HepG2 (cell line): ENCODE results near the gene KLB. TPM values are rescaled to one million over a fixed set of nuclear protein-coding genes. Genes with fewer than 3 reads are reported as not detected.
A peak's percentile ranks its signal among the peaks of the same experiment; 100 is the strongest.

Experiments used
- ASH2L ChIP-seq: fragments of 300-600, 200-600 bp; sonication (generic); IDR thresholded peaks from 2 replicates; pipeline ENCODE4 v1.7.0; 2017; ENCODE audit warnings: low read depth, mild to moderate bottlenecking, moderate library complexity, mixed read lengths, low read length; ENCODE audit not compliant: insufficient read length
- CBFB ChIP-seq: sonication (generic); formaldehyde crosslinking; IDR thresholded peaks from 2 replicates; pipeline ENCODE4 v1.4.0; 2020; ENCODE audit warnings: missing genetic modification reagents
- CBX2 ChIP-seq, 2 experiments: fragments of 200-600 bp in 1 of 2; sonication (generic); formaldehyde crosslinking in 1 of 2; IDR thresholded peaks; 2 replicates each; pipeline versions ENCODE4 v1.7.0 to v1.8.1; 2018 to 2022; ENCODE audit warnings: low read depth in 2 of 2, low read length in 1 of 2, mild to moderate bottlenecking in 1 of 2, missing genetic modification reagents in 1 of 2
- HMG20A ChIP-seq: IDR thresholded peaks from 2 replicates; pipeline ENCODE4 v1.6.1; 2016; ENCODE audit warnings: borderline replicate concordance
- HOMEZ ChIP-seq: IDR thresholded peaks from 2 replicates; pipeline ENCODE4 v1.6.1; 2016; ENCODE audit warnings: low read depth
- KMT2B ChIP-seq: IDR thresholded peaks from 2 replicates; pipeline ENCODE4 v1.6.1; 2016; ENCODE audit warnings: missing genetic modification reagents, missing compliant biosample characterization
- MXD4 ChIP-seq: IDR thresholded peaks from 2 replicates; pipeline ENCODE4 v1.6.1; 2016; ENCODE audit warnings: mild to moderate bottlenecking, missing biosample characterization, missing genetic modification reagents
- NCOR1 ChIP-seq: fragments of 200-600 bp; sonication (generic); IDR thresholded peaks from 2 replicates; pipeline ENCODE4 v1.7.0; 2017; ENCODE audit warnings: antibody characterized with exemption, low read length, borderline replicate concordance
- RBFOX2 ChIP-seq: fragments of 200-400 bp; formaldehyde crosslinking; IDR thresholded peaks from 2 replicates; pipeline ENCODE4 v1.6.1; 2017; ENCODE audit warnings: low read depth, mild to moderate bottlenecking, low read length
- REPIN1 ChIP-seq: sonication (generic); formaldehyde crosslinking; IDR thresholded peaks from 2 replicates; pipeline ENCODE4 v1.8.0; 2022; ENCODE audit warnings: missing genetic modification reagents, low read depth, mild to moderate bottlenecking, borderline replicate concordance
- SOX13 ChIP-seq, 3 experiments: fragments of 450-650 bp in 1 of 3; sonication (generic) in 1 of 3; formaldehyde crosslinking in 1 of 3; IDR thresholded peaks in 2 of 3; conservative IDR thresholded peaks in 1 of 3; 2 replicates each; pipeline versions ENCODE4 v1.5.0 to v1.6.1; 2016 to 2020; ENCODE audit warnings: antibody characterized with exemption in 1 of 3, mild to moderate bottlenecking in 1 of 3, missing compliant biosample characterization in 1 of 3, missing genetic modification reagents in 1 of 3, moderate library complexity in 1 of 3
- TFAP4 ChIP-seq: sonication (generic); IDR thresholded peaks from 2 replicates; pipeline ENCODE4 v1.6.1; 2016; ENCODE audit warnings: low read depth, borderline replicate concordance
- TFDP2 ChIP-seq: sonication (generic); formaldehyde crosslinking; IDR thresholded peaks from 2 replicates; pipeline ENCODE4 v1.4.0; 2020; ENCODE audit warnings: missing genetic modification reagents
- ZBTB26 ChIP-seq: IDR thresholded peaks from 2 replicates; pipeline ENCODE4 v1.6.1; 2016; ENCODE audit warnings: missing compliant biosample characterization, missing genetic modification reagents, borderline replicate concordance
- ZBTB7B ChIP-seq: sonication (generic); formaldehyde crosslinking; IDR thresholded peaks from 2 replicates; pipeline ENCODE4 v1.4.0; 2020; ENCODE audit warnings: missing genetic modification reagents
- ZFP36 ChIP-seq: fragments of 150-350 bp; IDR thresholded peaks from 2 replicates; pipeline ENCODE4 v1.6.1; 2018; ENCODE audit warnings: borderline replicate concordance, low read length, low read depth; ENCODE audit not compliant: partially characterized antibody
- ZNF280B ChIP-seq: sonication (generic); formaldehyde crosslinking; IDR thresholded peaks from 2 replicates; pipeline ENCODE4 v1.5.0; 2020; ENCODE audit warnings: missing genetic modification reagents, mild to moderate bottlenecking, borderline replicate concordance
- ZNF362 ChIP-seq: sonication (generic); formaldehyde crosslinking; IDR thresholded peaks from 2 replicates; pipeline ENCODE4 v1.4.0; 2020; ENCODE audit warnings: missing genetic modification reagents, mild to moderate bottlenecking, borderline replicate concordance
- ZNF572 ChIP-seq: sonication (generic); formaldehyde crosslinking; IDR thresholded peaks from 2 replicates; pipeline ENCODE4 v1.5.1; 2020; ENCODE audit warnings: mild to moderate bottlenecking, missing genetic modification reagents
- polyA plus RNA-seq, 8 experiments: library from polyadenylated mRNA; depleted of rRNA in 3 of 8; stranded (reverse) in 7 of 8; unstranded in 1 of 8; fragments of >200 nt; fragmentation: Illumina TruSeq in 4 of 8; extraction: Trizol in 4 of 8; gene quantifications; 2 replicates each; pipeline versions ENCODE4 v1.2.1 to v1.2.3, GENCODE V29; 2011 to 2016; ENCODE audit warnings: low read depth in 4 of 8, missing spikeins in 1 of 8, mixed read lengths in 1 of 8; ENCODE audit not compliant: insufficient read depth in 1 of 8
- total RNA-seq, 5 experiments: library from RNA; depleted of rRNA; stranded (reverse); fragments of >200 nt; fragmentation: Illumina TruSeq; extraction: Trizol; gene quantifications; 2 replicates each; pipeline ENCODE4 v1.2.3, GENCODE V29; 2016; ENCODE audit warnings: low read depth in 1 of 5

KLB gene
- total and polyA plus RNA-seq, 2 of the 13 experiments (the other 11 are each of a cell fraction or from before 2014, with no cell fraction given) = 25.3 to 82.0 TPM

GRCh38 chr4:39406763-39407583 lies at the start of gene KLB (continued):
- peak; percentile 52; the same call in 1 of the 2 replicates for TF ChIP-seq ZNF362 (CRISPR knock-in tag)
- peak; percentile 72 for TF ChIP-seq ASH2L
- no peak for TF ChIP-seq ZNF572
- TF ChIP-seq ZNF280B (CRISPR knock-in tag) = no peak
- 0 out of 2 replicates have a peak, but pooled peaks have one; percentile 36 for TF ChIP-seq ZBTB7B (CRISPR knock-in tag)
- TF ChIP-seq TFDP2 (CRISPR knock-in tag) = peak; percentile 56
- 0 out of 2 replicates have a peak, but pooled peaks have one; percentile 32 for TF ChIP-seq MXD4 (CRISPR knock-in tag)
- no peak for TF ChIP-seq ZFP36
- TF ChIP-seq HMG20A (CRISPR knock-in tag) = peak; percentile 41; the same call in 1 of the 2 replicates
- peak; percentile 59 for TF ChIP-seq RBFOX2
- no peak for TF ChIP-seq CBX2 (IDR thresholded peaks at IDR 0.05; ENCODE audit: low read depth, low read length)
- no peak for TF ChIP-seq CBX2 (CRISPR knock-in tag; IDR thresholded peaks at IDR 0.05; ENCODE audit: low read depth)
- peak; percentile 85 for TF ChIP-seq HOMEZ (CRISPR knock-in tag)
- peak; percentile 41; the same call in 1 of the 2 replicates for TF ChIP-seq TFAP4
- TF ChIP-seq REPIN1 (CRISPR knock-in tag) = peak; percentile 97
- TF ChIP-seq NCOR1 = peak; percentile 52; the same call in 1 of the 2 replicates
- peak; percentile 61; the same call in 1 of the 2 replicates for TF ChIP-seq KMT2B (CRISPR knock-in tag)
- TF ChIP-seq SOX13 (IDR thresholded peaks at IDR 0.05) = no peak
- TF ChIP-seq SOX13 (CRISPR knock-in tag; conservative IDR thresholded peaks at IDR 0.05 in 1 of 2, IDR thresholded peaks at IDR 0.05 in 1 of 2) = peak in 1 of 2 experiments; percentile 66; a peak in 1 of 4 replicates
- no peak for TF ChIP-seq CBFB (CRISPR knock-in tag)
- peak; percentile 50; the same call in 1 of the 2 replicates for TF ChIP-seq ZBTB26 (CRISPR knock-in tag)
